Endometrial microvascular endothelial cells (primary cell): ENCODE measurements around the gene ARHGAP24. TPM values are rescaled to one million over a fixed set of nuclear protein-coding genes. Genes with fewer than 3 reads are reported as not detected.
"Not testable (repeated sequence)": the region's sequence is repeated elsewhere in the genome, so short reads cannot be mapped to it uniquely, and the experiment has no call there.

Source experiments
- in situ Hi-C: cut with HindIII; loops from 2 replicates; pipeline ENCODE4 v1.10.0; 2017; ENCODE audit warnings: low sequenced_read_pairs, low pct_unique_long_range_greater_than_20kb; ENCODE audit errors: inconsistent ontology term
- total RNA-seq: library from RNA; depleted of rRNA; stranded (reverse); fragments of >200 nt; gene quantifications from one replicate; pipeline ENCODE4 v1.2.3, GENCODE V29; 2015; ENCODE audit errors: inconsistent ontology term

Gene ARHGAP24
- total RNA-seq, 1 donor from 2014 or later = 93.0 TPM

DNA sequence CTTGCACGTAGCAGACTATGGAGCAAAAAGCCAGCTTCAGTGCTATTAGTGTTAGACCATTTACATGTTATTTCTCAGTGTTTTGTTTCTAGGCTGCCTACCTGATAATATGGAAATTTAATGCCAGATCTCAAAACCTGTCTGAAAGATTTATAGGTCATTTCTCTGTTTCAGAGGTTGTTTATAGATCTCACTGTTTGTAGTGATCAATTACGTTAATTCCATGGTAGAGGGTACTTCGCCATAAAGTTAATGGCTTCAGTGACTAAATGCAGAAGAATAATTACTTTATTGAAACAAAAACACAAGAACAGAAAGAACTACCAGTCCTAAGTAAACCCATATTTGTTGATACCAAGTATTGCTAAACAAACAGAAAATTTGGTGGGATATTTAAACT, 420.8 kb downstream of the ARHGAP24 start:
- in situ Hi-C loops = no loop called here

DNA sequence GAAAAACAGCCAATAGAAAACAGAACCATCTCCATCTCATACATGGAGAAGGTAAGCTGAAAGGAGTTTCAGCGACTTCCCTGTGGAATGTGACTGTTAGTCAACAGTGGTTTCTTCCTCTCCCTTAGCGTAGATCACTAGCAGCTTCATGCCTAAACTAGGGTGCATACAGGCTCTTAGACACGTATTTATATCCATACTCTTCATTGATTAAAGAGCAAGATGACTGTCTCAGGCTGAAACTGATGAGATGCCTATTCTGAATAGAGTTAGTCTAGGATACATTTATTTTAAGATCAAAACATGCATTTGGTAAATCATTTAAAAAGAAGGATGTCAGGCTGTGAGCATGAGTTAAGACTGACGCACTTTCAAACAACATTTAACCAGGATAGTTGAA, 423.3 kb downstream of the ARHGAP24 start:
- in situ Hi-C loops = no loop called here

DNA sequence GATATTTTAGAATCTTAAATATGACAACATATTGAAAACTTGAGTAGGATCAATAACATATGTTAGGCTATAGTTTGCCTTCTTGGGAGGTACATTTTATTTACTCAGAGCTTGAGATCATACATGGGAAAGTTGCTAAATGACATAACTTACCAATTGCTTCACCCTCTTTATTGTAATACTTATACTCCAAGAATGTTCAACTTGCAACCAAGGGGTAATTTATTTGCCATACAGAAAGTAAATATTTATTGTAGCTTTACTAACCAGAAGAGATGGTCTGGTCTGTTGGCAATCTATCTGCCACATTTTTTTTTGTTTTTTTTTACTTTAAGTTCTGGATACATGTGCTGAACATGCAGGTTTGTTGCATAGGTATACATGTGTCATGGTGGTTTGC, 426.6 kb downstream of the ARHGAP24 start:
- in situ Hi-C loops = no loop called here

- in situ Hi-C loops = not testable (repeated sequence)
These were observed 427.7 kb downstream of the ARHGAP24 start for GRCh38 chr4:85902647-85903046.

GRCh38 chr4:85905761-85906160, 430.8 kb downstream of the ARHGAP24 start:
- in situ Hi-C loops = no loop called here

DNA sequence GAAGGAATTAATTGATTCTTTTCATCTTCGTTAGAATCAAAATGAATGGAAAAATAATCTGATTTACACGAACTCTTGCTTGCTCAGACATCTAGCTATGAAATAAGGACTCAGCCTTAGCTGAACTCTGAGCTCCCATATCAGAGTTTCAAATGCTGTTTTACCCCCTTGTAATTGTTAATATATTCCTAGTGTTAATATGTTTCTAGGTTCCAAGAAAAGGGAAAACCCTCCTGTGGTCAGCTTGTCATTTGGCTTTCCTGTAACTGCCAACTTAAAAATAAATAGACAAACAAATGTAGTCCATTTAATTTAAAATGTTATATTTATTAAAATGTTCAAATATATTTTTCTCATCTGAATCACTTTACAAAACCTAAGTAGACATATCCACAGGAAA, 432.1 kb downstream of the ARHGAP24 start:
- in situ Hi-C loops = no loop called here

GRCh38 chr4:85909851-85910250, 434.9 kb downstream of the ARHGAP24 start:
- in situ Hi-C loops = no loop called here

DNA sequence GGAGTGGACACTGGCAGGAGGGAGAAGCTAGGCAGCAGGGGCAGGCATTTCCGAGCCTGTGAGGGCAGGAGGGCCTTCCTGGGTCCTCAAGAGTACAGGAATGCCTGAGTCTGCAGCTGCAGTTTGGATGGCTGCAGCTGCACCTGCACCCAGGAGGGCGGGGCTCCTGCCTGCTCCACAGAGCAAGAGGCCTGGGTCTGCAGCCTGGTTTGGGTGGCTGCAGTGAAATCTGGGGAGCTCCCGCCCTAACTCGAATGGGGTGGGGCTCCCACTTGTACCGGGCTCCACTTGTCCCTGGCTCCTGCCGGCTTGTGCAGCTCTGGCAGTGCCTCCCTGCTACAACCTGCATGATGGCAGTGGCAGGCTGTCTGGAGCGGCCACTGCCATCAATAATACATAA, 436.0 kb downstream of the ARHGAP24 start:
- in situ Hi-C loops = no loop called here

DNA sequence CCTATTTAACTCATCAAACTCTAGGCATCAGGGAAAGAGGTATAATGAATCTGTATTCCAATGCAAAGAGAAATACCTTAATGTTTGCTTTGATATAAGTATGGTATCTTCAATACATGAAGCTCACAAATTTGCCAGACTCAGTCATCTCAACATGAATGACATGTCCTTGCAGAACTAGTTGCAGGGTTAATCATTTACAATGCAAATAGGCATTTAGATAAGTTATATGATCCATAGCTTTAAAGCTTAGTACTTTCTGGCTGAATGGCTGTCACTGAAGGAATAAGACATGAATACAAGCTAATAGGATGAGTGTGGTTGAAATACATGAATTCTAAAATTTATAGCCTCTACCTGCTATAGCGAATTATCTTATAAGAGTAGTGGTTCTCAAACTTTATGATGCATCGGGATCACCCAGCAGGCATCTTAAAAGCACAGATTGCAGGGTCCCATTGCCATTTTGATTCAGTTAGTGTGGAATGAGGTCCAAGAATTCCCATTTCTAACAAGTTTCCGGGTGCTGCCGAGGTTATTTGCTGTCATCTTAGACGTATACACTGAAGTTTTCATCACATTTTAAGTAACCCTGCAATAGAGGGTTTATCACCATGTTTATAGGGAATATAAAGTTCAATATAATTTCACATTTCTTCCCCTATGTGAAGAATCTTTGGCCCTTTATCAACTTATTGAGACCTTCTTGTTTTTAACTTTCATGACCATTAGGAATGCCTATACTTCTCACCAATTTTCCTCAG, 439.2 kb downstream of the ARHGAP24 start:
- in situ Hi-C loops = no loop called here

DNA sequence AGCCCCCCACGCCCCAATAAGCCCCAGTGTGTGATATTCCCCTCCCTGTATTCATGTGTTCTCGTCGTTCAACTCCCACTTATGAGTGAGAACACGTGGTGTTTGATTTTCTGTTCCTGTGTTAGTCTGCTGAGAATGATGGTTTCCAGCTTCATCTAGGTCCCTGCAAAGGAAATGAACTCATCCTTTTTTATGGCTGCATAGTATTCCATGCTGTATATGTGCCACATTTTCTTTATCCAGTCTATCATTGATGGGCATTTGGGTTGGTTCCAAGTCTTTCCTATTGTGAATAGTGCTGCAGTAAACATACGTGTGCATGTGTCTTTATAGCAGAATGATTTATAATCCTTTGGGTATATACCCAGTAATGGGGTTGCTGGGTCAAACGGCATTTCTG, 440.6 kb downstream of the ARHGAP24 start:
- in situ Hi-C loops = not testable (repeated sequence)

DNA sequence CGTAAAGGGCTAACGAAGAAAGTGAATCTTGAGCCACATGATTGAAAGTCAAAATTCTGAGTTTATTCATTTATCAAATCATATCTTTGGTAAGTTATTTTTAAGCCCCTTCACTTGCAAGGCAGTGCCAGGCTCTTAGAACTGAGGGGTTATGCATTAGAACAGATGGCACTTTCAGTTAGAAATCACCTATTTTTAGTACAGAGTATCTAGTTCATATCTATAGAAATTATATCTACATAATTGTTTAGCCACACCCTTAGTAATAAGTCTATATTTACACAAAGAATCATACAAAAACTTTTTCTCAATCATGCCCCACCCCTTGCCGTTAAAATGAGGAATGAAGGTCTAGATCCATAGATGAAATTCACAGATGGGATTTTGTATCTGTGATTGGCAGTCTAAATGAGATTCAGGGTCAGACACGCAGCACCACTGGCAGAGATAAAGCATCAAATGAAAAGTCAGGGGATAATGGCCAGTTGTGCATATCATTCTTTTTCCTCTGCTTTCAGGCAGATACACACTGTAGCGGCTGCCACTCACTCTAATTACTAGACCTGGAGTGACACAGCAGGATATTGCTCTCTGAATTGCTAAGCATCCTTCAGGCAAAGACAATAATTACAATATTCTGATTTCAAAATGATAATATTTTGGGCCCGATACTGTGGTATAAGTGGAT, 444.4 kb downstream of the ARHGAP24 start:
- in situ Hi-C loops = no loop called here

GRCh38 chr4:85925071-85925470, 450.1 kb downstream of the ARHGAP24 start:
- in situ Hi-C loops = no loop called here

GRCh38 chr4:85928775-85929591, 454.0 kb downstream of the ARHGAP24 start:
- in situ Hi-C loops = no loop called here

GRCh38 chr4:85929961-85930665, 455.2 kb downstream of the ARHGAP24 start:
- in situ Hi-C loops = no loop called here

DNA sequence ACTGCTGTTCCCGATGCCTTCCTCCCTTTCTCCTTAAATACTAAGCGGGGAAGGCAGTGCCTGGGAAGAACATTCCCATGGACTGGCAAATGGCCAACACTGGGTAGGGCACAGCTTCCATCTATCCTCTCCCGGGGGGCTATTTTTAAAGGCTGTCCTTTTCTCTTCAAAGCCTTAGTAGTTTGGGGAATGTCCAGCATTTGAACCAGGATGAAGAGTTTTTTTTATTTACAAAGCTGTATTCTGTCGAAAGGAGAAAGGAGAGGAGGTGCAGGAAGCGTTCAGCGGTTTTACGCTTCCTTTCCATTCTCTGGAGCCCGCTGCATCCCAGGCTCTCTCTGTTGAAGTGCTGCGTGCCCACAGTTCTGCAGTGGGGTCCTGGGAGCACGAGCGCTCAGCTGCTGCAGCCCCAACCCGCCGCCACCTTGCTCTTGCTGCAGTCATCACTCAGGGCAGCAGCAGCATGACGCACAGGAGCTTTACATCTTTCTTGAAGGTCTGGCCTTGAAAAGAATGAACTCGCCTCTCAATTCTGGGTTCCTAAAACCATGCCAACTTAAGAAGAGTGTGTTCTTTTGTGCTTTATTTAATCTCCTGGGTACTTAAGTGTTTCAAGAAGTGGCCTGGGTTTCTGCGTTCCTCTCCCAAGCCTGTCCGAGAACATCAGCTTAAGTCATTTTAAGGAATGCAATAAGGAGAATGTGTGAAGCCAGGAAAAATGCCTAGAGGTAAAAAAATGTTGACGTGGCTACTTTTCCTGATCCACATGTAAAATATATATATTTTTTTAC, 457.7 kb downstream of the ARHGAP24 start:
- in situ Hi-C loops = no loop called here

- in situ Hi-C loops = no loop called here
These were observed 458.3 kb downstream of the ARHGAP24 start for GRCh38 chr4:85933291-85933640.

- in situ Hi-C loops = no loop called here
These were observed 462.6 kb downstream of the ARHGAP24 start for GRCh38 chr4:85937507-85937906.

DNA sequence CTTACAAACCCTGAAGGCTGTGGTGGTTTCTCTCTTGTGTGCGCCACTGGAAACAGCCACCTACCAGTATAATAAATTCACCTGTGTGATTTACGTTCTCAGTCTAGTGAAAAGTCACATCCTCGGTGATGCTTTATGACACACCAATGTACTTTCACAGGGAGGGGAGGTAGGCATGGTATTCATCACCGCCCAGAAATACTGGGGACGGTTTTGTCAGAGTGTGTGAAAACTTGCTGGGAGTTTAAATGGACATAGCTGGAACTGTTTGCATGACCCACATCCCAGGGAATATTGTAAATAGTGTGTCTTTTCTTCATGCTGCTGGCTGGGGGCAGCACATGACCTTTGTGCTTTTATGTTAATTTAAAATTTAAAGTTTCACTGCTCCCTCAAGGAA, 463.1 kb downstream of the ARHGAP24 start:
- in situ Hi-C loops = no loop called here
